HG03175 (cell line): ENCODE data around the gene MRM2.

Experiments used
- ATAC-seq: cut with Tn5 transposase; IDR thresholded peaks from one replicate; pipeline ENCODE4 v1.9.1; 2021; ENCODE audit warnings: mild to moderate bottlenecking, moderate library complexity; ENCODE audit not compliant: unreplicated experiment

The MRM2 gene

DNA sequence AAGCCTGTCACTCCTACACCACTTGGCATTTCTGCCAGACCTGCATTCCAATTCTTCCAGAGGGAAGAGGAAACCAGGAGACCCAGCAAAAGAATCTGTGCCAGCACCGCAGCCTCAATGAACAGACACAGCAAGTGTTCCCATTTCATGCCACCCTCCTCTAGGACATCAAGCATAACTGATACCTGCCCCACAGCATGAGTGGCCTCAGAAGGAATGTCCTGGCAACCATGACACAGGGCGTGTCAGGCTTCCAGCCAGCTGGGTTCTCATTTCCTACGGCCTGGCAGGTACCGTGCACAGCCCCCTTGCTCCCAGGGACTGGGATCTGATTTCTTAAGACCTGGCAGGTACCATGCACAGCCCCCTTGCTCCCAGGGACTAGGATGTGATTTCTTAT is 17.1 kb downstream of the MRM2 start:
- no peak for ATAC-seq

GRCh38 chr7:2224491-2224928 is 17.5 kb downstream of the MRM2 start:
- no peak for ATAC-seq

DNA sequence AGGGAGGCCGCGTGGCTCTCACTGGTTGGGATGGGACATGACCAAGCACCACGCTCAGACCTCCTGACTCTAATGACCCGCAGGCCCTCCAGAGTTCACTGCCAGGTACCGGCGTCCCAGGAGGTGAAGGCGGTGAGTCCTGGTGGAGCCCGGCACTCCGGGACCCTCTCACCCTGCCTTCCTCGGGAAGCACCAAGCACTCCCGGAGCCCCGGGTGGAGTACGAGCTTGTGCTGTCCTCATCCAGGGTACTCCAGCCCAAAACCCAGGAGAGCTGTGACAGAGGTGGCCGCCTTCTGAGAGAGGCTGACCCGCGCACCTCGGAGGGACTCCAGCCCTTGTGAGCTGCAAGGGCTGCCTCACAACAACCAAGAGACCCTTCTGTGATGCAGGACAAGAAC is 18.7 kb downstream of the MRM2 start:
- ATAC-seq: no peak

DNA sequence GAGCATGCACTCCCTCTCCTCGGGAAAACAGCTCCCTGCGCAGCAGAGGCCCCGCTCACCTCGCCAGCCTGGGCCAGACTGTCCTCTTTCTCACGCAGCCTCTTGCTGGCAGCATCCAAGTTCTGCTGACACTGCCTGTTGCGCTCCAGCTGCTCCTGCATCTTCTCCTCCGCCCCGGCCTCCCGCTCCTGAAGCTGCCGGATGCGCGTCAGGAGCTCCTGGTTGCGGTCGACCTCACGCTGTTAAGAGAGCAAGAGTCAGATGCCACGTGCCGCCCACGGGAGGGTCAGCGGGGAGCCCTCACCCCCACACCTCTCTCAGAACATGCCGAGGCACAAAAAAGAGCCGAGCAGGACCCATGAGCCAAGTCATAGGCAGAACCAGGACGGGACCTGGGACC is 19.5 kb downstream of the MRM2 start:
- no peak for ATAC-seq

- ATAC-seq: no peak
These were observed 21.1 kb downstream of the MRM2 start for GRCh38 chr7:2220954-2221353.

GRCh38 chr7:2220506-2220905 is 21.5 kb downstream of the MRM2 start:
- no peak for ATAC-seq

DNA sequence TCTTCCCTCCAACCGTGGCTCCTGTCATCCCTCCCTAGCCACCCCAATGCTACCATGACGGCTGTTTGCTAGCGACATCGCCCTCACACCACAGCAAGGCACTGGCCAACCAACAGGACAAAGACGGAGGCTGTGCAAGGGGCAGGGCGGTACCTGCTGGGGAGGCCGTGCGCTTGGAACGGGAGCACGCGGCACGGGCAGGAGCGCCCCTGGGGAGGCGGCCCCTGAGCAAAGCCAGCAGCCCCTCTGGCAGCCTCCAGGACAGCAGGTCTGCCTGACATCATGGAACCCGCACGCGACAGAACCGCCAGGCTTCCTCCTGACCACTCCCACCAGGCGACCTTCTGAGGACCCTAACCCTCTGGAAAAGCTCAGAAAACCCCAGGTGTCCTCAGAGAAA is 22.0 kb downstream of the MRM2 start:
- ATAC-seq: no peak

DNA sequence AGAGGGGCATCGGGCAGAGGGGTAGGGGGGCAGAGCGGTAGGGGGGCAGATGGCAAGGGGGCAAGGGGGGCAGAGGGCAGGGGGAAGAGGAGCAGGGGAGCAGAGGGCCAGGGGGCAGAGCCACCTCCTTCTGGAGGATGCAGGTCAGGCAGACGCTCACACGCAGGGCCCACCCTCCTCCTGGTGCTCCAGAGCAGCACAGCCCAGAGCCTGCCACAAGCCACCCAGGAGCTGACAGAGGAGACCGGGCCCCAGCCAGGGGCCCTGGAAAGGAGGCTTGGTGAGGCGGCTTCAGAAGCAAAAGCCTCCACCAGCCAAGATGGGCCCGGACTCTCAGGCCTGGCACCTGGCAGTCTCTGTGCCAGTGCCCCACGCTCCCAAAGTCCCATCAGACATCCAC is 22.4 kb downstream of the MRM2 start:
- no peak for ATAC-seq

DNA sequence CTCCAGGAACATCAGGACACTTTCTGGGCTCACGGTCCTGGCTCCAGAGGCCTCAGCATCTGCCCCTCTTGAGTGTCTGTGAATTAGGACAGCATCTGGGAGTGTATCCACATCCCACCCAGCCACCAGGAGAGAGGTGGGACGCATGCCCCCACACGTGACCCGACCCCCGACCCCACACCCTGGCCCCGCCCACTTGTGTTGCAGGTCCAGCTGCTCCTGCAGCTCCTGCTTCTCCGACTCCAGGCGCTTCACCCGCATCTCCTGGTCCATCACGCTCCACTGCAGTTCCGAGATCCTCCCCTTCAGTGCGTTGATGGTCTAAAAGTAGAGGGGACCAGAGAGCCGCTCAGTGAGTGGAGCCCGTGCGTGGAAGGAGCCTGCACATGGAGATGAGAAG is 22.9 kb downstream of the MRM2 start:
- ATAC-seq: no peak

DNA sequence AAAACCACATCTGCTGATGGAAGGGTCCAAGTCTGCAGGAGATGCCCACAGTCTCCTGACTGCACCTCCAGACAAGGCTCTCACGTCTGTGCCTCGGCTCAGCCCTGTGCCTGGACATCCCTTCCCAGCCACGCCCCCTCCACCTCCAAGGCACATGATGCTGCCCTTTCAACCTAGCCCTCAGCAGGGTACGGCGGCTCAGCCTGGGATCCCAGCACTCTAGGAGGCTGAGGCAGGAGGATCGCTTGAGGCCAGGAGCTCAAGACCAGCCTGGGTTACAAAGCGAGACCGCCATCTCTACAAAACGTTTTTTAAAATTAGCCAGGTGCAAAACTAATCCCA is 23.6 kb downstream of the MRM2 start:
- no peak for ATAC-seq

GRCh38 chr7:2217716-2218443 is 24.1 kb downstream of the MRM2 start:
- ATAC-seq: no peak

DNA sequence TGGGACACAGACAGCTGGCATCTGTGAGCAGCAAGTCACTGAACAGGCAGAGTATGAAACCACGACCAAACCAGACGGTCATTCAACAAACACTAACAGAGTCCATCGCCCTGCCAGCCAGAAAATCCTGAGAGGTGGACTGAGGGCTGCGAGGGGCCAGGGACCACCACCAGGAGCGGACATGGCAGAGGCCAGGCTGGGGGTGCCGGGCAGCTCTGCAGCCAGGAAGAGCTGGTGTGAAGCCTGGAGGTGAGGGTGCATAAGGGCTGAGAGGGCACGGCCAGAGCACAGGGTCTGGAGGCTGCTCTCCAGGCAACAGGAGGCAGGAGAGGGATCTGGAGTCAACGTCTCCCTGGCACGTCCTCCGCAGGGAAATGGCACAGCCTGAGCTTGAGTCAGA is 24.8 kb downstream of the MRM2 start:
- ATAC-seq: no peak

GRCh38 chr7:2215851-2216250 is 26.2 kb downstream of the MRM2 start:
- ATAC-seq: no peak

GRCh38 chr7:2214636-2215035 is 27.4 kb downstream of the MRM2 start:
- ATAC-seq: no peak

GRCh38 chr7:2213551-2214215 is 28.3 kb downstream of the MRM2 start:
- no peak for ATAC-seq

- ATAC-seq: no peak
These were observed 29.1 kb downstream of the MRM2 start for GRCh38 chr7:2212906-2213305.

- ATAC-seq: no peak
These were observed 30.1 kb downstream of the MRM2 start for GRCh38 chr7:2211926-2212325.

- ATAC-seq: no peak
These were observed 30.6 kb downstream of the MRM2 start for GRCh38 chr7:2211259-2211880.

DNA sequence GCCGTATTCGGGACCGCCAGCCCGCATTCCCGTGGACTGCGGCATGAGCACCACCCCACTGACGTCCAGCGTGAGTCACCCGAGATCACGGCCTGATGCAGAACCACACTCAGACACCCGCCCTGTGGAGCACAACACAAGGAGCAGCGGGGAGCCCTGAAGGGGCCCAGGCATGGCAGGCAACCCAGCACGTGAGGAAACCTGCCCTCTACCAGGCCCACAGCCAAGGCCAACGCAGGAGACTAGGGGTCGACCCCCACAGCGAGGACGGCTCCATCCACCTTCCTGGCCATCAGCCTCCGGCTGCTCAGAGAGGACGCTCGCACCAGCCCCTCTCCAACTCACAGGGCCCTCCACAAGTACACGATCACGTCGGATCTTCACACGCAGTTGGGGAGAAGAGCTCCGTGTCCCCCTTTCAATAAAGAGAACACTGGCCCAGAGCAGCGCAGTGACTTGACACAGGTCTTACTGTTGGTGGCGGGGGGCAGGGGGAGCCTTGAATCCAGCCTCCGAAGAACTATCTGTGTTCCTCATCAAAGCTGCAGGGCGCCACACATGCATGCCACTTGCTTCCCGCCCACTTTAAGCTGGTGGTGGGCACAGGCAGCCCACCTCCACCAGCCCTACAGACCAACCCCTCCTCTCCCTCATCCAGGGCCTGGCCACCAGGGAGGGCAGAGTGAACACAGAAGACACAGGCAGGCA is 31.3 kb downstream of the MRM2 start:
- no peak for ATAC-seq

DNA sequence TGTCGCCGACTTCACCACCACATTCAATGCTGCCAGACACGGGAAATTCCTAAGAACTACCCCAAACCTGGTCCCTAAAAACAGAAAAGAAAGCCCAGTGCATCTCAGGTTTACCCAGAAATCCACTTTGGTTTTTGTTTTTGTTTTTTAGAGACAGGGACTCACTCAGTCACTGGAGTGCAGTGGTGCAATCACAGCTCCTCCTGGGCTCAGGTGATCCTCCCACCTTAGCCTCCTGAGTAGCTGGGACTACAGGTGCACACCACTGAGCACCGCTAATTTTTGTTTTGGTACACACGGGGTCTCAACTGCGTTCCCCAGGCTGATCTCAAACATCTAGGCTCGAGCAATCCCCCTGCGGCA is 32.1 kb downstream of the MRM2 start:
- no peak for ATAC-seq

DNA sequence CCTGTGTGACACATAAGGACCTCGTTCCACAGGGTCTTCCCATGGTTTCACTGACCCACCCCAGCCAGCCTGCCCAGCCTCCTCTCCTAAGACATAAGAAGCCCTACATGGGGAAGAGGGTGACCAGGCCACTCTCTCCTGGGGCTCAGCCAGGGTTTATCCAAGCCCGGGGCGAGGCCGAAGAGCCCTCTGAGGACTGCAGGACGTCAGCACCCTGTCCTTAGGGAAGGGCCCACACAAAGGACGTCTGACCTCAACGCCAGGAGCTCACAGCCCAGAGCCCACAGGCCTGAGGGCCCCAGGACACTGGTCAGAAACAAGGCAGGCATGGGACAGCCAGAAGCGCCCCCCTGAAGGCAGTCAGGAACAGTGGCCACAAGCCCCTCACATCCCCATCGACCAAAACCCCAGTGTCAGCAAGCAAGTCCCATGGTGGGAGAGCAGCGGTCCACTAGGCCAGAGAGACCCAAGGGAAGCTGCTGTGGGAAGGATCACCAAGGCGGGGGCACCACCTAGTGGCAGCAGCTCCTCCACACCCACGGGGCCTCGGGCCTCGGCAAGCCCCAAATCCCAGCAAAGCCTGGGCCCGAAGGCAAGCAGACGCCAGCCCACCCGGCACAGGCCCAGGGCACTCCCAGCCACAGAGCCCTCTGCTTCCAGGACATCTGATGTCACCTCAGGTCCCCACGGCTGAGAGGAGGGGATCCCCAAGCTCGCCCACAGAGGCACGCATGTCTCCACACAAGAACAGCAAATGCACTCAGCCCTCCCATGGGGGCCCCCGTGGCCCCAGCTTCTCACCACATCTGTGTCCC is 32.7 kb downstream of the MRM2 start:
- ATAC-seq: no peak
